Activated CD4-positive, alpha-beta T cell treated with anti-CD3 and anti-CD28 coated beads for 4 hours (primary cell): Measurements from ENCODE around the gene TNFSF9.
A peak's percentile ranks its signal among the peaks of the same experiment; 100 is the strongest.

Experiments used
- DNase-seq, 2 donors: peaks; one replicate each; pipeline ENCODE4 v3.0.0-alpha.2; 2020

The TNFSF9 gene, protein sequence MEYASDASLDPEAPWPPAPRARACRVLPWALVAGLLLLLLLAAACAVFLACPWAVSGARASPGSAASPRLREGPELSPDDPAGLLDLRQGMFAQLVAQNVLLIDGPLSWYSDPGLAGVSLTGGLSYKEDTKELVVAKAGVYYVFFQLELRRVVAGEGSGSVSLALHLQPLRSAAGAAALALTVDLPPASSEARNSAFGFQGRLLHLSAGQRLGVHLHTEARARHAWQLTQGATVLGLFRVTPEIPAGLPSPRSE

DNA sequence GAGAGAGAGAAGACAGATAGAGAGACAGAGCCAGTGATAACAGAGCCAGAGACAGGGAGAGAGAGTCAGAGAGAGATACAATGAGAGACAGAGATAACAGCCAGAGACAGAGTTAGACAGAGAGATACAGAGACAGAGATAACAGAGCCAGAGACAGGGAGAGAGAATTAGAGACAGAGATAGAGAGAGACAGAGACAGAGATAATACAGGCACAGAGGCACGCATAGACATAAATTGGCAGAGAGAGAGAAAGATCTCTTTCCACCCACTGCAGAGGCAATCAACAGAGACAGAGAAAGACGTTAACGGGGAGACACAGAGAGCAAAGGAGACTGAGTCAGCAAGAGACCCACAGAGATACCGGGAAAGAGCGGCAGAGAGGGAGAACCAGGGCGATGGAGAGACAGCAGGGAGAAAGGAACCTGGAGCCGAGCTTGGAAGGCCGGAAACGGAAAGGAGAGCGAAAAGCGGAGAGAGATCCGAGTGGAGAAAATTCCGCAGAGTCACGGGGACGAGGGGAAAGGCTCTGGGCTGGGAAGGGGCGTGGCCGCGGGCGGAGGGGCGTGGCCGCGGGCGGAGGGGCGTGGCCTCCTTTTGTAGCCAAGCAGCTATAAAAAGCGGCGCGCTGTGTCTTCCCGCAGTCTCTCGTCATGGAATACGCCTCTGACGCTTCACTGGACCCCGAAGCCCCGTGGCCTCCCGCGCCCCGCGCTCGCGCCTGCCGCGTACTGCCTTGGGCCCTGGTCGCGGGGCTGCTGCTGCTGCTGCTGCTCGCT, at the start of gene TNFSF9:
Gene TNFSF9 (plus strand): TSS at position 641 of the 777 bp plus-strand sequence. CDS start 11 bp downstream, at position 652.
- peak; percentile 77 to 82 for DNase-seq

DNA sequence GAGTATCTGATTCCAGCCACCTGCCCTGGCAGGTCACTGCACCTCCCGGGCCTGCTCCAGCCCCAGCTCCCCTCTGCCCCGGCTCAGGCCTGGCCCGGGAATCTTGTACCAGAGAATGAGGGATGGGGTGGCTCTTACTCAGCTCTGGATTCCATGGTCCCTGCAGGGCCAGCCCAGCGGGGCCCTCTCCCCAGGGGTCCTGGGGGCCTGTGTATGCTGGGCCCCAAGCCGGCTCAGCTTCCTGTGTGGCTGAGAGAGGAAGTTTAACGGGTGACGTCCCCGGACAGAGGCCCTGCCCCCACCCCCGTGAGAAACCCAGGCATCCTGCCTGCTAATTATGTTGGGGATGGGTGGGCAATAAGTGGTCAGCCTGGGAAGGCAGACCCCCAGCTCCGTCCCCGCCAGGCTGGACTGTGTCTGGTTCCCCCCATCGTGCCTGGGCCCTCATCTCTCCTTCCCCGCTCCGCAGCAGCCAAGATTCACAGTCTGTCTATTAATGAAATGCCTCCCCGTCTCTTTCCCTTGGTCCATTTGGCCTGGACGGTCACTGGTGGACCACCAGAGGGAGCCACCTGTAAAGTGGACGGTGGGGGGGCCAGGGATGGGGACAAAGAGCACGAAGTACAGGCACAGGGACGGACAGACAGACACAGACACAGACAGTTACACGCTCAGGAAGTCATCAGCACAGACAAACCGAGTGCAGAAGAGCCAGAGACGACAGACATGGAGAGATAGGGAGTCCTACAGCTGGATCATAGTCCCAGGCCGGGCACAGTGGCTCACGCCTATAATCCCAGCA, 49.1 kb upstream of the TNFSF9 start, which contains the start of gene DENND1C:
Gene DENND1C (minus strand): TSS at position 247 of the 802 bp plus-strand sequence. CDS start 92 bp downstream, at position 155.
- peak; percentile 57 to 68 for DNase-seq

DNA sequence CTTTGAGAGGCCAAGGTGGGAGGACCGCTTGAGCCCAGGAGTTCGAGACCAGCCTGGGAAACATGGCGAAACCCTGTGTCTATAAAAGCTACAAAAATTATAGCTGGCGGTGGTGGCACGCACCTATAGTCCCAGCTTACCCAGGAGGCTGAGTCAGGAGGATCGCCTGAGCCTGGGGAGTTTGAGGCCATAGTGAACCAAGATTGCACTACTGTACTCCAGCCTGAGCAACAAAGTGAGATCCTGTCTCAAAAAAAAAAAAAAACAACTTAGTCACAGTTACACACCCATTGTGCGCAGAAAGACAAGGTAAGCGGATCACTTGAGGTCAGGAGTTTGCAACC, 48.5 kb upstream of the TNFSF9 start:
- DNase-seq = no peak

DNA sequence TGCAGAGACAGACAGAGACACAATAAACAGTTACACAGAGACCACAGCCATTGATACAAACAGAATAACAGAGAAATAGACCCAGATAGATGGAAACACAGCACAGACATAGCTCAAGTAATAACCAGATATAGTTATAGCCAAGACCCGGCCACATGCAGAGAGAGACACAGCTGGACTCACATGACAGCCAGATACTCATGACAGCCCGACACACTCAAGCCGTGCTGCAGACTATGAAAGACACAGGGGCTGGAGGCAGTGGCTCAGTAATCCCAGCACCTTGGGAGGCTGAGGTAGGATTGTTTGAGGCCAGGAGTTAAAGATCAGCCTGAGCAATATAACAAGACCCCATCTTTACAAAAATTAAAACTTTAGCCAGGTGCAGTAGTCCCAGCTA, 47.6 kb upstream of the TNFSF9 start:
- DNase-seq = no peak

DNA sequence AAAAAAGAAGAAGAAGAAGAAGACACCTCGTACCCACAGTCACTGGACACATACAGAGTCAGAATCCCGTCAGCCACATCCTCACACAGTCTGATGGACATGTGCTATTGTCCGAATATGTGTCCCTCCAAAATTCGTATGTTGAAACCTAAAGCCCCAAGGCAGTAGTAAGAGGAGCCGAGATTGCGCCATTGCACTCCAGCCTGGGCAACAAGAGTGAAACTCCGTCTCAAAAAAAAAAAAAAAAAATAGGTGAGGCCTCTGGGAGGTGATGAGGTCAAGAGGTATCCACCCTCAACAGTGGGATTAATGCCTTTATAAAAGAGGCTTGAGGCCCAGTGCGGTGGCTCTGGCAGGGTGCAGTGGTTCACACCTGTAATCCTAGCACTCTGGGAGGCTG, 46.6 kb upstream of the TNFSF9 start:
- no peak for DNase-seq

DNA sequence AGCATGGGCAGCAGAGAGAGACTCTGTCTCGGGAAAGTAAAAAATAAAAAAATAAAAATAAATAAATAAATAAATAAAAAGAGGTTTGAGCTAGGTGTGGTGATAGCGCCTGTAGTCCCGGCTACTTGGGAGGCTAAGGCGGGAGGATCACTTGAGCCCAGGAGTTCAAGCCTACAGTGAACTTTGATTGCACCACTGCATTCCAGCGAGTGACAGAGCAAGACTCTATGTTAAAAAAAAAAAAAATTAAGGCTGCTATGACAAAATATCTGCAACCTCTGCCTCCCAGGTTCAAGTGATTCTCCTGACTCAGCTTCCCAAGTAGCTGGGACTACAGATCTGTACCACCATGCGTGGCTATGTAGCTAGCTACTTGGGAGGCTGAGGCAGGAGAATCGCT, 46.0 kb upstream of the TNFSF9 start:
- no peak for DNase-seq

DNA sequence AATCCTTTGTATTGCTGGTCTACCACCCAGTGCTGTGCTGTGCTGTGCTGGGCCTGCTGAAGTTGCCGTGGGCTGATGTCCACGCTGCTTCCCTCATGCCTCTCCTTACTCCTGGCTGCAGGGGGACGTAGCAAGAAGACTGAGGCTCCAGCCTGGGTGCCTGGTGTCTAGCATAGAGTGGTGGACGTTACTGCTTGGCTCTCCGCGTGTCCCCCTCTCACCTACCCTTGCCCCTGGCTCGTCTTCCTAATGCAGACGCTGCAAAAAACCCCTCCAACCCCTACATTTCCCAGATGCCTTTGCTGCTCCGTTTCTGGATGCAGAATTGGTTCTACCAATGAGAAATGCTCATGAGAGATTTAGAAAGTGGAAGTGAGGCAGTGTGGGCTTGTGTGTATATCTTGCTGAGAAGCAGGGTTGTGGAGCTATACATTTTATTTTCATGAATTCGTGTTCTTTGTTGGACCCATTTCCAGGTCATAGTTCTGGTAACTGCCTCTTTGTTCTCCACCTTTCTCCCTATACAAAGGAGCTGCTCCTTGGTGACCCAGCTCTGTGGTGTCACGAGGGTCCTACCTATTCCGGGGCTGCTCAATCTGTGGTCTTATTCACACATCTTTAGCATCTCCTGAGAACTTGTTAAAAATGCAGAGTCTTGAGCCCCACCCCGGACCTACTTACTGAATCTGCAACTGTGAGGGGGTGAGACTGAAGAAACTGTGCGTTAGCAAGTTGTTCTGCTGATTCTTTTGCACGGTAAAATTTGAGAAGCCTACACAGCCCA, 41.4 kb upstream of the TNFSF9 start:
- no peak for DNase-seq

DNA sequence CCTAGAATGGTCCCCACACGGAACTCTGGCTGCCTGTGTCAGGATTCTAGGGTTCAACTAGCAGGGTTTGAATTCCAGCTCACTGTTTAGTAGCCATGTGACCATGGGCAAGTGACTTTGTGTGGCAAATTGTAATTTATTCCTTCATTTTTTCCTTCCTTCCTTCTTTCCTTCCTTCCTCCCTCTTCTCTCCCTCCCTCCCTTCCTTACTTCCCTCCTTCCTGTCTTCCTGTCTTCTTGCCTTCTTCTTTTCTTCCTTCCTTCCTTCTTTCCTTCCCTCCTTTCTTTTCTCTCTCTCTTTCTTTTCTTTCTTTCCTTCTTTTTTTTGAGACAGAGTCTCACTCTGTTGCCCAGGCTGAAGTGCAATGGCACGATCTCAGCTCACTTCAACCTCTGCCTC, 40.7 kb upstream of the TNFSF9 start:
- no peak for DNase-seq

DNA sequence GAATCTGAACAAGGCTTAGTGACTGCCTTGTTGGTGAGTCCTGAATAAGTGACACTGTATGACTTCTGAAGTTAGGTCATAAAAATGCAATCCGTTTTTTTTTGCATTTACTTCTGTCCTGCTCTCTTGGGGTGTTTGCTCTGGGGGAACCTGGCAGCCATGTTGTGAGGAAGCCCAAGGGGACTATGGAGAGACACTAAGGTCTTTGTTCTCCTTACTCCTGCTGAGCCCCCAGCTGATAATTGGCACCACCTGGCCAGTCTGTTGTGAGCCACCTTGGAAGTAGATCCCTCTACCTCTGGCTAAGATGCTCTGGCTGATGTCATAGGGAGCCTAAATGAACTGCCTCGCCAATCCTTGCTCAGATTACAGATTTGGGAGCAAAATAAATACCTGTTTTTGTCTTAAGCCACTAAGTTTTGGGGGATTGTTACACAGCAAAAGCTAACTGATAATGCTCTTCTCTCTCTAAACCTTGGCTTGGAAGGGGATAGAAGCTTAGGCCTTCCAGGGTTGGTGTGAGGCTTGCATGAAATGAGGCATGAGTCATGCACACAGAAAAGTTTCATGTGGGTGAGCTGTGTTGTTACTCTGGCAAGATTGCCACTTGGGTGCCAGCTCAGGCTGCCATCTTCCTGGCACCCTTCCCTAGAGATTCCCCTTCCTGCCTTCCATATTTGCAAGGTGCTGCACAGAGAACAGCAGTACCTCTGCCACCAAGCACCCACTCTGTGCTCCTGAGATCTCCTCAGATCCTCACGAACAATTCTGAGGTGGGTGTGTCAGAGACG, 38.8 kb upstream of the TNFSF9 start:
- no peak for DNase-seq

DNA sequence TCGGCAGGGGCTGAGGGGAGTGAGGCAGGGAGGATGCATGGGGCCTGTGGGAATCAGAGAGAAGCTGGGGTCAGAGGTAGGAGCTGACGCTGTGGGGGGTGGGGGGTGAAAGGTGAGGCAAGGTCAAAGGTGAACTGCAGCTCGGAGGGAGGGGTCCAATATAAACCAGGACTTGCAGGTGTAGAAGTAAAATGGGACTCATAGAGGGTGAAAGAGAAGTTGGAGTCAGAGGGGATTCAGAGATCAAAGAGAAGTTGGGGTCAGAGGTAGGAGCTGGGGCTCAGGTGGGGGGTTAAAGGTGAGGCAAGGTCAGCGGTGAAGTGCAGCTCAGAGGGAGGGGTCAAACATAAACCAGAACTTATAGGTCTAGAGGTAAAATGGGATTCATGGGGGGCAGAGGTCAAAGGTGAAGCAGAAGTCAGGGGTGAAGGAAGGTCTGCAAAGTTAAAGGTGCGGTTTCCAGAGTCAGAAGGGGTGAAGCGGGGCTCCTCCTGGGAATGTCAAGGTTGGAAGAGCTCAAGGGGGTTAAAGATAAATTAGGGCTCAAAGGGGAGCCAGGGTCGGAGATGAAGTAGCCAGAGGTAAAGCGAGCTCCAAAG, 36.3 kb upstream of the TNFSF9 start:
- no peak for DNase-seq

DNA sequence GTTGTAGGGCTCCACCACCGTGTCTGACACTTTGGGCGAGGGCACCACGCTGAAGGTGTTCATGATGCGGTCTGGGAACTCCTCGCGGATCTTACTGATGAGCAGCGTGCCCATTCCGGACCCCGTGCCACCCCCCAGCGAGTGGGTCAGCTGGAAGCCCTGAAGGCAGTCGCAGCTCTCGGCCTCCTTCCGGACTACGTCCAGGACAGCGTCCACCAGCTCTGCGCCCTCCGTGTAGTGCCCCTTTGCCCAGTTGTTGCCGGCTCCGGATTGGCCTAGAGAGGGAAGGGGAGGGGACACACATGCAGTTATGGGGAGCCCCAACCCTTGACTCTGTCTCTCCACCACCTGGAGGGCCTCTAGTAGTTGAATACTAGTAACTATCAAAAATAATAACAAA, 34.9 kb upstream of the TNFSF9 start:
- no peak for DNase-seq

DNA sequence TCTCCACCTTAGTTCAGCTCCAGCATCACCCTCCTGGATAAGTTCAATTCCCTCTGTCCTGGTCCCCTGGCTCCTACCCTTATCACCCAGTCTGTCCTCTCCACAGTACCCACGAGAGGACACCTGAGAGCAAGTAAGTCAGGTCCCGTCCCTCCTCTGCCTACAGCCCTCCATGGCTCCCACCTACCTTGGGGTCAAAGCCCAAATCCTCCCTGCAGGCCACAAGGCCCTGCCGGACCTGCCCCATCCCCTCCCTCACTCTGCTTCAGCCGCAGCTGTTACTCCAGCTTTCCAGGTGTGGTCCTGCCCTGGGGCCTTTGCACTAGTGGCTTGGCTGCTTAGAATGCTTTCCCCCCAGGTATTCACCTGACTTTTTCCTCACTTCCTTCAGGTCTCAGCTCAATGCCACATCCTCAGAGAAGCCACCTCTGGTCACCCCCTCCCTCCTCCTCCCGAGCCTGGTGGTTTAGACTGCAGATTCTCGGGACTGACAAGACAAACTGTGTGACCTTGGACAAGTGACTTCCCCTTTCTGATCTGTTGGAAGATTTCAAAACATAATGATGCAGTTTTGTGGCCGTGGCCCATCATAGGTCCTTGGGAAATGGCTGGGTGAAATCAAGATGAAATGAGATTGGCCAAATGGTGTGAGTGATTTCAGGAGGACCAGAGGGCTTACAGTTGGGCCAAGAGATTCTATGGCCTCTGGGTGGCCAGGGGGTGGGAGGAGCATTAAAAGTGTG, 32.4 kb upstream of the TNFSF9 start:
- DNase-seq = no peak

DNA sequence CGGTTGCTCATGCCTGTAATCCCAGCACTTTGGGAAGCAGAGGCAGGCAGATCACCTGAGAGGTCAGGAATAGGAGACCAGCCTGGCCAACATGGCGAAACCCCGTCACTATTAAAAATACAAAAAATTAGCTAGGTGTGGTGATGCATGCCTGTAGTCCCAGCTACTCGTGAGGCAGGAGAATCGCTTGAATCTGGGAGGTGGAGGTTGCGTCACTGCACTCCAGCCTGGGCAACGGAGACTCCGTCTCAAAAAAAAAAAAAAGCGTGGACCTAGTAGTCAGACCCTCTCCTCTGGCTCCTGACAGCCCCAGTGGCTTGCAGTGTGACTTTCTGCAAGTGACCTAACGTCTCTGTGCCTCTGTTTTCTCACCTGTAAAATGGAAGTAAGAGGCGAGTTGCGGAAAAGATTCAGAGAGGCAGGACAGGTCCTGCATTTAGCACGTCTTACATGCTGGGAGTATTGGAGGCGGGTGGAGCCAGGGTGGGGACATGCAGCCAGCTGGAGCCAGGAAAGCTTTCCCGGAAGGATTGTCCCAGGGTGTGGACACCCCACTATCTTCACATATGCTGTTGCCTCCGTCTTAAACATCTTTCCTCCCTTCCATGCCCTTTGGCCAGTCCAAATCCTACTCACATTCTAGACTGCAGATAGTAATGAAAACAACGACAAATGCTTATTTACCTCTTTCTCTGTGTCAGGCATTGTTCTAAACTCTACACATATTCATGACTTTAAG, 31.6 kb upstream of the TNFSF9 start:
- no peak for DNase-seq

DNA sequence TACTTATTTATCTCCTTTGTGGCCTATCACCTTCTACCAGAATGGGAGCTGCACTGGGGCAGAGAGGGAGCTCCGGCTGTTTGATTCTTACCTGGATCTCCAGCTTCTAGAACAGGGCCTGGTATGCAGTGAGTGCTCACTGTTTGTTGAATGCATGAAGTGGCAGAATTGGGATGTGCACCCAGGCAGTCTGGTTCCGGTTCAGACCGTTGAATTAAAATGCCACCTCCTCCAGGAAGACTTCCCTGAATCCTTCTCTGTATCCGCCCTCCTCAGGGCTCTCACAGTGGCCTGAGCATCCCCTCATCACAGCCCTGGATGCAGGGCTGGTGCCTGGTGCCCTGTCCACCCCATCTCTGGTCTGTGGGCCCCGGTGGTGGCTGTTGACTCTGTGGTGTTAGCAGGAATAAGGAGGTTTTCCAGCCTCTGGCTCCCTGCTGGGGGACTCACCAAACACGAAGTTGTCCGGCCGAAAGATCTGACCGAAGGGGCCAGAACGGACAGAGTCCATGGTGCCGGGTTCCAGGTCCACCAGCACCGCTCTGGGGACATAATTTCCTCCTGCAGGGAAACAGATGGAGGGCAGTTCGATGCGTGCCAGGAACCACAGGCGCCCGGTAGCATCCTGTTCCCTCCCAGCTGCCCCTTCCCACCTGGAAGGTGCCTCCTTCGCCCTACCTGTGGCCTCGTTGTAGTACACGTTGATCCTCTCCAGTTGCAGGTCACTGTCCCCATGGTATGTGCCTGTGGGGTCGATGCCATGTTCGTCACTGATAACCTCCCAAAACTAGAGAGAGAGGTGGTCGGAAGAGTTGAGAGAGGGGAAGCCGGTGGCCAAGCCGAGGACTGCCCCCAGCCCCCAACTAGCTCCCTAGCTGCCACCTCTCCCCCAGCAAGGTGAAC, 29.7 kb upstream of the TNFSF9 start:
- no peak for DNase-seq

DNA sequence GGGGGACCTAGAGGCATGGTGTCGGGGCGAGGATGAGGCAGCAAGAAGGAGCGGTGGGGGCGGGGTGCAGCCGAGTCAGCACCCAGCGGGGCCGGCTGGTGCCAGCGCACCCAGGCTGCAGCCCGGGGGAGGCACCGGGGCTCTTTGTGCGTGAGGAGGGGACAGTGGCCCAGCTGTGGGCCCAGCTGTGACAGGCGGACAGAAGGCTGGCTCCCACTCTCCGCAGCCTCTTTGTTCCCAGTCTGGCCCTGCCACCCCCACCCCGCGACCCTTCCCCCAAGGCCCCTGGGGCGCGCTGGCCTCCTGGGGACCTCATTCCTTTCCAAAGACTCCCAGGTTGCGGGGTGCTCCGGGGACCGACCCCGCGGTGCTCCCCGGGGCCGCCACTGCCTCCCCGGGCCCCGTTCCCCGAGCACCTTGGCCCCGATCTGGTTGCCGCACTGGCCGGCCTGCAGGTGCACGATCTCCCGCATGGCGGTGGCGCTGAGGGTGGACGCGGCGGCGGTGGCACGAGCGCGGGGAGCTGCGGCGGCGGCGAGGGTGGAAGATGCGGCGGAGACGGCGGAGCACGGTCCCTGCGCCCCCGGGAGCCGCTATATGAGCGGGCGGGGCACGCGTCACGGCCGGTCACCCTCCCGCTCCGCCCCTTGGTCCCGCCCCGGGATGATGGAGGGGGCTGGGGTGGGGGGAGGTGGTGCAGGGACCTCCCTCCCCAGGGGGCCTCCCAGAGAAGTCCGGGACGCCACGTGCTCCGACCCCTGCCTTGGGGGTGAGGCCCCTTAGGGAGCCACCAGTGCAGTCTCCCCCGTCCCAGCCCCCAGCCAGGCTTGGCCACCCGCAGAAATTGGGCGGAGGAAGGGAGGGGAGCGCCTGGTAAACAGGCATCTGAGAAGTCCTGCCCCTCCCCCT, 28.8 kb upstream of the TNFSF9 start, which contains the start of gene TUBB4A:
Gene TUBB4A (minus strand): TSS at position 570 of the 909 bp plus-strand sequence. CDS start 97 bp downstream, at position 473.
- peak in 1 of 2 donors; percentile 39 for DNase-seq

DNA sequence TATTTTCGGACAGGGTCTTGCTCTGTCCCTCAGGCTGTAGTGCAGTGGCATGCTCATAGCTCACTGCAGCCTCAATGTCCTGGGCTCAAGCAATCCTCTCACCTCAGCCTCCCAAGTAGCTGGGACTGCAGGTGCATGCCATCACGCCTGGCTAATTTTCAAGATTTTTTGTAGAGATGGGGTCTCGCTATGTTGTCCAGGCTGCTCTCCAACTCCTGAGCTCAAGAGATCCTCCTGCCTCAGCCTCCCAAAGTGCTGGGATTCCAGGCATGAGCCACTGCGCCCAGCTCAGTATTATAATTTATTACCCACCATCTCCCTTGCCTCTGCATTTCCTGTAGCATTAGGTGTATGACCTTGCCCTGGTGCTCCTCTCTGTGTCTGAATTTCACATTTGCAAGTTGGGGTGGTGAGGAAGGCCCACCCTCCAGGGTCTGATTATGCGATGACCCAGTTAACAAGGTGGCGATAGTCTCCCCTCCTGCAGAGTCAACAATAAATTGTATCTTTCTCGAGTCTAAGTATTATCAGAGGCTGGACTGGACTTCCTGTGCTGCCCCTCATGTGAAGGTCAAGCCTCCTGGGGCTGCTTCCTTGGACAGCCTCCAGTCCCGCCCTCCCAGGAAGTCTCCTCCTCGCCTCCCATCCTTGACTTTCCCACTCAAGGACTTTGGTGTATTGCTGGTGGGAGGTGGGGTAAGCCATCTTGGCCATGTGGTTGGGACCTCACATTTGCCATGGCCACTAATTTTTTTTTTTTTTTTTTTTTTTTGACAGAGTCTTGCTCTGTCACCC, 27.2 kb upstream of the TNFSF9 start:
- no peak for DNase-seq
